Measurements from ENCODE around the gene RAPGEF1. TPM values are rescaled to one million over a fixed set of nuclear protein-coding genes. Genes with fewer than 3 reads are reported as not detected.

Gene RAPGEF1
- total and polyA plus RNA-seq, 2 experiments from 2014 or later: 9.9 to 82.8 TPM

- Histone ChIP-seq H3K4me1 (ENCODE audit: insufficient read depth) (no peaks in the 10 kb centered on the region), H3K36me3 (ENCODE audit: insufficient read depth) (no peaks in the 10 kb centered on the region), H3K27me3 (ENCODE audit: insufficient read depth) (no peaks in the 10 kb centered on the region), H3K9me2 (ENCODE audit: insufficient read depth) (no peaks in the 10 kb centered on the region), H3K79me2 (replicated peaks; ENCODE audit: insufficient read depth) (no peaks in the 10 kb centered on the region), H3K27ac (ENCODE audit: low read depth) (no peak overlapping the region), H2AFZ (no peak overlapping the region), H3K4me2 (no peak overlapping the region), H4K20me1 (replicated peaks; ENCODE audit: insufficient read depth) (no peaks in the 10 kb centered on the region), H3K4me3 (no peak overlapping the region), H3F3A (replicated peaks; ENCODE audit: low read depth) (no peaks in the 10 kb centered on the region)
- TF ChIP-seq ZNF462 (CRISPR knock-in tag; IDR thresholded peaks at IDR 0.05): no peak
- TF ChIP-seq EZH2phosphoT487 (IDR thresholded peaks at IDR 0.05; ENCODE audit: unreplicated experiment): no peak
- TF ChIP-seq ZNF114 (CRISPR knock-in tag; IDR thresholded peaks at IDR 0.05): no peak
- no peak for TF ChIP-seq POLR2AphosphoS5 (IDR thresholded peaks at IDR 0.05; ENCODE audit: low read depth)
- no peak for TF ChIP-seq NANOG (IDR thresholded peaks at IDR 0.05; ENCODE audit: borderline replicate concordance)
- TF ChIP-seq ETS1 (IDR thresholded peaks at IDR 0.05): no peak
- TF ChIP-seq STAT1 (IDR thresholded peaks at IDR 0.05; ENCODE audit: unreplicated experiment): no peak
- TF ChIP-seq JUNB (IDR thresholded peaks at IDR 0.05; ENCODE audit: unreplicated experiment): no peak
- TF ChIP-seq ZNF331 (CRISPR knock-in tag; IDR thresholded peaks at IDR 0.05; ENCODE audit: low read depth): no peak
- TF ChIP-seq EZH2 (IDR thresholded peaks at IDR 0.05; ENCODE audit: low read depth, unreplicated experiment): no peak
- TF ChIP-seq CREB1 (CRISPR knock-in tag; IDR thresholded peaks at IDR 0.05; ENCODE audit: low read depth): no peak
- no peak for TF ChIP-seq CTCF (conservative IDR thresholded peaks at IDR 0.05; ENCODE audit: low read depth in 2 of 2)
- no peak for TF ChIP-seq REST (IDR thresholded peaks at IDR 0.05; ENCODE audit: unreplicated experiment)
- DNase-seq (ENCODE audit: low spot score) (no peak), ATAC-seq (no peak)
- H3K9me3 Mint-ChIP-seq: peaks cover 7% of the 10 kb centered on the region; the same call in 1 of the 3 replicates
- no peaks in the 10 kb centered on the region for H3K36me3 Mint-ChIP-seq (ENCODE audit: low read depth)
- H3K4me3 Mint-ChIP-seq: no peak overlapping the region
- H3K27me3 Mint-ChIP-seq (ENCODE audit: insufficient read depth, low read depth, poor library complexity): peaks cover 3% of the 10 kb centered on the region
- H3K27ac Mint-ChIP-seq: no peak overlapping the region
- H3K4me1 Mint-ChIP-seq: no peaks in the 10 kb centered on the region
Observed at GRCh38 chr9:131776036-131776435, 36.2 kb upstream of the RAPGEF1 start.
